Activated naive CD4-positive, alpha-beta T cell (primary cell): ENCODE measurements around the gene ACTR2.
"Not testable (repeated sequence)": the region's sequence is repeated elsewhere in the genome, so short reads cannot be mapped to it uniquely, and the experiment has no call there.

Experiments
- DNase-seq, 4 experiments: peaks; one replicate each; lab custom pipeline; 2025; lab: John Stamatoyannopoulos, UW

ACTR2 gene

GRCh38 chr2:65228263-65228750 is 676 bp downstream of the ACTR2 start:
- DNase-seq, result peak in 2 of 4 experiments; percentile 14 to 31

GRCh38 chr2:65231121-65231520 is 3.5 kb downstream of the ACTR2 start:
- DNase-seq, result no peak

GRCh38 chr2:65231892-65232477 is 4.4 kb downstream of the ACTR2 start:
- no peak for DNase-seq

DNA sequence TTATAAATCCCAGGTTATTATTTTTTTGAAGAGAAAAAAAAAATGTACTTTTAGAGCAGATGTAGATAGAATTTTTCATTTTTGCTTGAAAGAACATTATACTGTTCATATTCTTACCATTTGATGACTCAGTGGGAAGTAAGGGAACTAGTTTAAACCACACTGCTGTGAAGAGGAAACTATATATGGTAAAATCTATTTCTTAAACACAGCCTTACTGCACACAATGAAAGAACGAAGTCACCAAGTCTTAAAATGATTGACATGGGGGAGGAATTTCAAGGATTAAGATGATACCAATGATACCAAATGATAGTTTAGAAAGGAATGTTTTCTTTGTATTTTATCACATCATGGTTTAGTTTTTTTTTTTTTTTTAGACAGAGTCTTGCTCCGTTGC is 5.0 kb downstream of the ACTR2 start:
- no peak for DNase-seq

GRCh38 chr2:65240657-65241056 is 13.0 kb downstream of the ACTR2 start:
- no peak for DNase-seq

- DNase-seq, result not testable (repeated sequence)
Measured at GRCh38 chr2:65244452-65244851, 16.8 kb downstream of the ACTR2 start.

DNA sequence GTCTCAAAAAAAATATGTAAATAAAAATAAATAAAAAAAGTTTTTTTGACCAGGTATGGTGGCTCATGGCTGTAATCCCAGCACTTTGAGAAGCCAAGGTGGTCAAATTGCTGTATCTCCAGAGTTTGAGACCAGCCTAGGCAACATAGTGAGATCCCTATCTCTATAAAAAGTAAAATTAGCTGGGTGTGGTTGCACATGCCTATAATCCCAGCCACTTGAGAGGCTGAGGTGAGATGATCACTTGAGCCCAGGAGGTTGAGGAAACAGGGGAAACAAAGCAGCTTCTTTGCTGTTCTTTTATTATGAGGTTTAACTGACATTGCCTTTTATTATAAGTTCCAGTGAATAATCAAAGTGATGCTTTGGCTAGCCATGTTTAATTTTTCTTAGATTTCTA is 25.0 kb downstream of the ACTR2 start:
- DNase-seq, result no peak

GRCh38 chr2:65255356-65255755 is 27.7 kb downstream of the ACTR2 start:
- no peak for DNase-seq

GRCh38 chr2:65256054-65256453 is 28.4 kb downstream of the ACTR2 start:
- no peak for DNase-seq

GRCh38 chr2:65257866-65258265 is 30.2 kb downstream of the ACTR2 start:
- not testable (repeated sequence) for DNase-seq

DNA sequence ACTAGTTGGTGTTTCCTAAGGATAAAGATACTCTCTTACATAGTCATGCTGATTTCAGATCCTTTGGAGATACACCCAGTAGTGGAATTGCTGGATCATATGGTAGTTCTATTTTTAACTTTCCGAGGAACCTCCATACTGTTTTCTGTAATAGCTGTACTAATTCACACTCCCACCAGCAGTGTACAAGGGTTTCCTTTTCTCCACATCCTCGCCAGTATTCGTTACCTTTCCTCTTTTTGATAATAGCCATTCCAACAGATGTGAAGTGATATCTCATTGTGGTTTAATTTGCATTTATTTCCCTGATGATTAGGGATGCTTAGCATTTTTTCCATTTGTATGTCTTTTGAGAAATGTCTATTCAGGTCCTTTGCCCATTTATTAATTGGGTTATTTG is 34.0 kb downstream of the ACTR2 start:
- DNase-seq, result no peak

- DNase-seq, result no peak
Measured at GRCh38 chr2:65263262-65263661, 35.6 kb downstream of the ACTR2 start.

DNA sequence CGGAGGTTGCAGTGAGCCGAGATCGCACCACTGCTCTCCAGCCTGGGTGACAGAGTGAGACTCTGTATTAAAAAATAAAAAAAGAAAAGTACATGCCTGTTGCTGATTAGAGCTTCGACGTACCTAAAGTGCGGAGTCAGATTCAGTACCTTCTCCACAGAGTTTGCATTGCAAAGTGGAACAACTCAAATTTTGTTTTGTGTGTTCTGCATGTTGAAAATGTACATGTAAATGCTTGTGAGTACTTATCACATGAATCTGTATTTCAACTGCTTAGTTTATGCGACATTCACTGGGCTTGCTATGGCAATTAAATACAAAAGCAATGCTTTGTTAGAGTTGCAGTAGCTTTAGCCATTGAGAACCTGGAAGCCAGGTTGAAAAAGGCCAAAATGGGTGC is 36.4 kb downstream of the ACTR2 start:
- DNase-seq, result no peak

DNA sequence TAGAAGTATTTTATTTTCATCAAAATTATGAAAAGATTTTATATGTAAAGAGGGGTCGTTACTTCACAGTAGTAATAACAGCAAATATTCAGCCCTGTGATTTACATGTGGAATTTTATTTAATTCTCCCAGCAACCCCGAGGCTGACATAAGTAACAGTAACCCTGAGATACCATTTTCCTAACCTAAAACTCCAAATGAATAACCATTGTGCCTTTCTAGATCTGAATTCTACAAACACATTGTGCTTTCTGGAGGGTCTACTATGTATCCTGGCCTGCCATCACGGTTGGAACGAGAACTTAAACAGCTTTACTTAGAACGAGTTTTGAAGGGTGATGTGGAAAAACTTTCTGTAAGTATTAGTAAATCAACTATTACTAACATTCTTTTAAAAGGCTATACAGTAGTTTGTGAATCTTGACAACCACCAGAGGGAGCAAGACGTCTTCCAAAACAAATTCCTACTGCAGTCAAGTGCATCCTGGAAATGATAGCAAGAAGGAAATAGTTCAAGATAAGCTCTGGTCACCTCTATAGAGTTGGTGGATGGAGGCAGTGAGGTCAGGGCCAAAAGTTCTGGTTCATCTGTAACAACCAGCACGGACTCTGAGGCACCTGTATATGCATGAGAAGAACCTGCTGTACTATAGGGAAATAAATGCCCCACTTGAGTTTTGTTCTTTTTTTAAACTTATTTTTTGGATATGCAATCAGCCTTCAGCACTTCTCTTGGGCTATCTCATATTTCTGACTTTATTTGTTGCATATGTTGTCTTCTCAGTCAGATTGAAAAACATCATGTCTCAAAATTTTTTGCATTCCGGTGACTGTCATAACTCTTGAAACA is 37.4 kb downstream of the ACTR2 start:
- DNase-seq, result no peak

GRCh38 chr2:65265671-65266045 is 38.0 kb downstream of the ACTR2 start:
- no peak for DNase-seq

- DNase-seq, result no peak
Measured at GRCh38 chr2:65267008-65267407, 39.4 kb downstream of the ACTR2 start.

- DNase-seq, result no peak
Measured at GRCh38 chr2:65268957-65269356, 41.3 kb downstream of the ACTR2 start.

DNA sequence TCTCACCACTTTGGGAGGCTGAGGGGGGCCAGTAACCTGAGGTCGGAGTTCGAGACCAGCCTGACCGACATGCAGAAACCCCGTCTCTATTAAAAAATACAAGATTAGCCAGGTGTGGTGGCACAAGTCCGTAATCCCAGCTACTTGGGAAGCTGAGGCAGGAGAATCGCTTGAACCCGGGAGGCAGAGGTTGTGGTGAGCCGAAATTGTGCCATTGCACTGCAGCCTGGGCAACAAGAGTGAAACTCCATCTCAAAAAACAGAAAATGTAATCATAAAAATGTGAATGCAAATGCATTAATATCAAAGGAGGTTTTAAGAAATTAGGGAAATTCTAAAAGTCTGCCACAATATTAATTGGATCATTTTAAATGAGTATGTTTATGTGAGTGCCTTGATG is 45.7 kb downstream of the ACTR2 start:
- no peak for DNase-seq

- DNase-seq, result no peak
Measured at GRCh38 chr2:65275141-65275915, 47.7 kb downstream of the ACTR2 start.

- DNase-seq, result no peak
Measured at GRCh38 chr2:65276609-65277008, 49.0 kb downstream of the ACTR2 start.

- no peak for DNase-seq
Measured at GRCh38 chr2:65277118-65277517, 49.5 kb downstream of the ACTR2 start.

DNA sequence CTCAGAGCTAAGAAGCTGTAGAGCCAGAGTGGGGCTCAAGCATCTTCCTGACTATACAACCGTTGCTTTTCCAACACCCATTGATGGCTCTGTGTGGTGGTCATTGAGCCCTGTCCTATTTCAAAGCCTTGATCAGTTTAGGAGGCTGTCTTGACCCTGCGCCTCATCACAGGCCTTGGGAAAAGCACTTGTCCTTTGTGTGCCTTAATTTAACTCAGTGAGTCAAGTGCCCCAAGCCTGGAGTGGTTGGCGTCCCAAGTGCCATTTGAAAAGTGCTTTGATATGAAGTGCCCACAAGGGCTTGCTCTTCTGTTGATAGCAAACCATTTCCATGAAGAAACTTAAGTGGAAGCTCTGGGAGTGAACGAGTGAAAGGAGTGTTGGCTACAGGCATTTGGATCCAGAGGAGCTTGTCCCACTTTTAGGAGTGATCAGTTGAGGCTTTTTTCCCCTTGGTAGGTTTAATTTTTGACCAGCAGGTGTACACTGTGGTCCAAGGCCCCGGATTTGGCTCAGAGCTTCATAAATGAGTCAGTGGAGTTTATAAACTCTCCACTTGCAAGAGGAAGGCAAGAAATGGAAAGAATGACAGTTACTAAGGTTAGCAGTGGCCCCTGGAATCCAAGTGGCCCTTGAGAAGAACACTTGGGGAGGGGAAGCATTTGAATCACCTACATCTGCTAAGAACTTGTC is 50.3 kb downstream of the ACTR2 start:
- DNase-seq, result no peak
